IPS-NIHi7 (cell line): ENCODE results near the gene PTP4A2.
"Not testable (repeated sequence)": the region's sequence is repeated elsewhere in the genome, so short reads cannot be mapped to it uniquely, and the experiment has no call there.

Experiments used
- DNase-seq: peaks from one replicate; pipeline ENCODE4 v3.0.0; 2012; ENCODE audit warnings: mixed read lengths; ENCODE audit errors: extremely low spot score

Gene PTP4A2

DNA sequence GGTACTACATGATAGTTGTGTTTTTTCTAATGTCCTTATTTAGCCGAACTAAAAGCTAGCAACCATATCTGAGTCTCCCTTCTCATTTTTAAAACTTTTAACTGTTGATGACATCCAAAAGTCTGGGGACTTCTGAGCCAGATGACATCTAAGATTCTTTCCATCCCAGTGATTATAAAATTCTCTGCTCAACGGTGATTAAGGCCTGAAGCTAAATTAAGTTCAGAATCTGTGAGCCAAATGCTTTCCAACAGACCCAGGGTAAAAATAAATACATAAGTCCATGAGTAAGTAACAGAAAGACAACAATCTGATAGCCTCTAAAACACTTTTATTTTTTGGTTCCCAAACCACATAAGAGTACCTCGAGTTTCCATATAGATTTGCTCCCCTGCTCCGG, 13.1 kb upstream of the PTP4A2 start:
- no peak for DNase-seq

DNA sequence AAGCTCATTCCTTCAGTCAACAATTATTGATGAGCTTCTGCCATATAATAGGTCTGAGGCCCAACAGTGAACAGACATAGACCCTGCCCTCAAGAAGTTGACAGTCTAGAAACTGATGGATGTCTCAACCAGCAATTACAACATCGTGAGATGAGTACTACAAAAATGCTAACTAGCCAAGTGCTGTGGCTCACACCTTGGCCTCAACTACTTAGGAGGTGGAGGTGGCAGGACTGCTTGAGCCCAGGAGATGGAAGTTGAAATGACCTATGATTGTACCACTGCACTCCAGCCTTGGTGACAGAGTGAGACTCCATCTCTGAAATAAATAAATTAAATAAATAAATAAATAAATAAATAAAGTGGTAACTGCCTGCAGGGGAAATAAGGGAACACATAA, 11.7 kb upstream of the PTP4A2 start:
- no peak for DNase-seq

DNA sequence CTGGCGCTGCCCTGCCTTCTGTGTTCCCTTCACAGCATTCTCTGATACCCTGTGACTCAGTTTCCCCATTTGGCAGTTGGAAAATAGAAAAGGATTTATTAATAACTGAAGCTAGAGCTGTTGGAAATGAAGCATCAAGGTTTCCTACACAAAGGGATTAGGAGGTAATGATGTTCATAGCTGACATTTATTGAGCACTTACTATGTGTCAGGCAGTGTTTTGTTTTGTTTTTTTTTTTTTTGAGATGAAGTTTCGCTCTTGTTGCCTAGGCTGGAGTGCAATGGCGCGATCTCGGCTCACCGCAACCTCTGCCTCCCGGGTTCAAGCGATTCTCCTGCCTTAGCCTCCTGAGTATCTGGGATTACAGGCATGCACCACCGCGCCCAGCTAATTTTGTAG, 7.5 kb upstream of the PTP4A2 start:
- not testable (repeated sequence) for DNase-seq

DNA sequence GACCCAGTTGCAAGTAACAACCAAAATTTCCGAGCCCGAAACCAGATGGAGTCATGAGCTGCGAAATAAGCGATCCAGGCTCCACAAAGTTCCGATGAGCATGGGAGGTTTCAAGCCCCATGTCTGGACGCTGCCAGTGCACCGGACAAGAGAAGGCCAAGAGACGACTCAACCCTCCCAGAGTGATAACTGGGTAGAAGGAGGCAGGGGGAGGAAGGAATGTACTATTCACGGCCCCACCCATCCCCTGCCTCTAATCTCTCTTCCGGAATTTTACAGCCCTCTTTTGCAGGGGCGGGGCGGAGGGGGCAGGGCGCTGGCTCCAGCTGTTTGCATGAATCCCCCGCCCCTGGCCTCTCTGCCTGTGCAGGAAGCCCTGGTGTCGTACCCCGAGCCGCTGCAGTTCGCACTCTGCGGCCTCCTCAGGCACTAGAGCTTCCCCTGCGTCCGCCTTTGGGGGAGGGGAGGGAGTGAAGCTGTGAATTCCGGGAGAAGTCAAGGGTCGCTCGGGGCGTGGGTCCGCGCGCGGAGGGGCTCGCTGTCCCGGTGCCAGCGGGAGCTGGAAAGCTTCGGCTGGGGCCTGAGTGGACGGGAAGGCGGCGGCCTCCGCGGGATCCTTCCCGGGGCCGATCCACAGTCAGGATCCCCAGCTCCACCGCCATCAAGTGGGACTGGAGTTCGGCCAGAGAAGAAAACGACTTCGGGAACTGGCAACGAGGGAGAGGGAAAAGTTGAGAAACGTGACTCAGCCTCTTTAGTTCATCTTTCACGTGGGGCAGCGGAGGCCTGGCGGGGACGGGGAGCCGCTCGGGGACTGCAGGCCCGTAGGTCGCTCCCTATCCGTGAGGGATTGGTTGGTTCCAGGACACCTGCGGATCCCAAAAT, 6.3 kb upstream of the PTP4A2 start:
- DNase-seq = peak; percentile 93

DNA sequence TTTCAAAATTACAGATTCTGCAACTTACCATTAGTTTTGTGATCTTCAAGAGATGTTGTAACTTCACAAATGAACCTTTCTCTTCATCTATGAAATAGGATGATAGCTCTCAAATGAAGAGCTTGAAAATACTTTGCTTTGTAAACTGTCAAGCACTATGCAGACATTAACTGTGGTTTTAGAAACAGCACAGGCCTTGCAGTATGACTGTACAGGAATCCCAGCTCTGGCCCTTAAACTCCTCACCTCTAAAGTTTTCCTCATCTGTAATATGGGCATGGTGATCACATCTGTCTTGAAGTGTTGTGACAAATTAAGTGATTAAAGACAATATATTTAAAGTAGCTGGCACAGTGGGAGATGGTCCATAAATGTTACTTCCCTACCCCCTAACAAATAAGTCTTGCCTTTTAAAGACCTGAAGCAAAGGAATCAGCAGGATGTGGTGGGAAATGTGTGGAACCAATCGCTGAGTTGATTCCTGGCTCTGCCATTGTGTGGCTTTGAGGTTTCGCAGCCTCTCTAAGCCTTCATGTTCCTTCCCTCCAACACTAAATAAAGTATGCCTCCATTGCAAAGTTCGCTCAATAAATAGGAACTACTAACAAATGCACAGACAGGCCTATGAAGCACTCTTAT, 5.5 kb upstream of the PTP4A2 start:
- no peak for DNase-seq

DNA sequence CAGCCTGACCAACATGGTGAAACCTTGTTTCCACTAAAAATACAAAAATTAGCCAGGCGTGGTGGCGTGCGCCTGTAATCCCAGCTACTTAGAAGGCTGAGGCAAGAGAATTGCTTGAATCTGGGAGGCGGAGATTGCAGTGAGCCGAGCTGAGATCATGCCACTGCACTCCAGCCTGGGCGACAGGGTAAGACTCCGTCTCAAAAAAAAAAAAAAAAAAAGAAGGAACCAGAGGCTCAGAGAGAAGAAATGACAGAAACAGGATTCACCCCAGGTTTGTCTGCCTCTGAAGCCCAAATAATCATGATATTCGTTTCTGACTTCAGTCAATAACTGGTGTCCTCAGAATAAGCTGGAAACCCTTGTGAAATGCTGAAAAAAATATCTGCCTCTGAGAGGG, 3.9 kb upstream of the PTP4A2 start:
- not testable (repeated sequence) for DNase-seq

DNA sequence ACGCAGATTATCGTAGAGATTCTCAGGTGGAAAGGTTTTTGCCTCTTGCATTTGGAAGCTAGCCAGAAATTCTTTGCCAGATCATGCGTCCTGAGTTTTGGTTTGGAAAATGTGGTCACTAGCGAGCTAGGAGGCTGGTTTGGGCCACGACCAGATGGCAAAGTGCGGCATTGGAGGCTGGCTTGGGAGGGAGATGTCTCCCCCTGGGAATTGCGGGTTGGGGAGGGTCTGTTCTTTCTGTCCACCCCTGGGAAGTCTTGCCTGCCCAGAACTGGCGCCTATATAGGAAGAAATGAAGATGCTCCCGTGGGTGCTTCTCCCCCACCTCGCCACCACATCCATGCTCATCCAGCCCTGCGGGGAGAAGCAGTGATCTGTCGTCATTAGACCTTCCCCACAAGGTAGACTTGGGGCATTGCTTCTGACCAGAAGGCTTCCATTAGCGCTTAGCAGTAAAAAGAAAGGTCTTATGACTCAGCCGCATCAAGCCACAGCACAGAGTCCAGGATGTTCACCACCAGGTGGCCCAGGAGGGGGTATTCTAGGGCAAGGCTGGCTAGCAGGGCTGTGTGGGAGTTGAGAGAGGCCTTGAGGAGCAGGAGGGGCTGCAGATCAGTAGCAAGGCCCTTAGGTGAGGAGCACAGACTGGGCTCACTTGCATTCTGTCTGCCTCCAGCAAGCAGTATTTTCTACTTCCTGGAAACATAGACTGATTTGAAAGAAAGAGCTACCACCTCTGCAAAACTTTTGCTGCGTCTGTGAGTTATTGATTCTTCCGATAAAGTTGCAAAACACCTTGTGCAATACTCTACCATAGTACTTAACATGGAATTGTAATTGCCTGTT, 1.5 kb upstream of the PTP4A2 start:
- peak; percentile 37 for DNase-seq

DNA sequence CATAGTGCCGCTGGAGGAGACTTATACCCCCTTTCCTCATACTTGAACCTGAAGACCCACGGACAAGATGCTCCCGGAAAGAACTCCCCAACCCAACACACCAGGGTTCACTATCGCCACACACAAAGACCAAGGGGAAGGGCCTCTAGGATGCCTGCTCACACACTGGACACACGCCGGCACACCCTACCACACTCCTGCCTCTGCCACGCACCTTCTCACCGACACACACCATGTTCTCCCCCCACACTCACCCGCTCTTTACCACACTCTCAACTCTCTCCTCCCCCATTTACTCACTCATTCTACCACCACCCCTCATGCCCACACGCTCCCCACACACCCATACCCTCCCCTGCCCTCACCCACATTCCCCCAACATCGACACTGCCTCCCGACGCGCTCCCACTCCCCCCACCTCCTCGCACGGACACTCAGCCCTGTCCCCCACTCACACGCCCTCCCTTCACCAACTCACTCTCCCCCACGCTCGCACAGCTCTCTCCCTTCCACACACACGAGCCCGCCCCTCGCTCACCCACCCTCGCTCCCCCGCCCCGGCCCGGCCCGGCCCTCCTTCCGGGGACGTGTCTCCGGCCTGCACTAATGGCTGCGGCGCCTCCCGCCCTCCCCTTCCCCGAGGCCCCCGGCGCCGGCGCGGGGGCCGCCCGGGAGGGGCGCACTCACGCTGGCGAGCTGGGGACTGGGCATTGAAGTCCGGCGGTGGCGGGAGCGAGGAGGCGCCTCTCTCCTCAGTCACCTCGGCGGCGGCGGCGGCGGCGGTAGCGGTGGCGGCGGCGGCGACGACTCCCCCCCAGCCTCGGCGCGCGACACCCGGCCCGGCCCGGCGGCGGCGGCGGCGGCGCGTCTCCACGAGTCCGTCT, 626 bp downstream of the PTP4A2 start:
- peak; percentile 50 for DNase-seq

DNA sequence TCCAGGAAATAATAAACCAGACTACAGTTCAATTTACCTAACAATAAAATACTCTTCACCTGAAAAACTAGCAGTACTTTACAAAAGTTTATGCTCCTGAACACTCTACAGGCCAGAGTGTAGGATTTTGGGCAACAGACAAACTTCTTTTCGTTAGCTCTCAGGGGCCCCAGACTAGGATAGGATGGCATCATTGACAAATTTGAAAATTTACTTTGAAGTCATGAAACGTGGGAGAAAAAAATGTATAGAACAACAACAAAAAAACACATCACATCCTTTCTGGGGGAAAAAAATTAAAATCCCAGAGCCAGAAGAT, 1.2 kb downstream of the PTP4A2 start:
- DNase-seq = no peak

DNA sequence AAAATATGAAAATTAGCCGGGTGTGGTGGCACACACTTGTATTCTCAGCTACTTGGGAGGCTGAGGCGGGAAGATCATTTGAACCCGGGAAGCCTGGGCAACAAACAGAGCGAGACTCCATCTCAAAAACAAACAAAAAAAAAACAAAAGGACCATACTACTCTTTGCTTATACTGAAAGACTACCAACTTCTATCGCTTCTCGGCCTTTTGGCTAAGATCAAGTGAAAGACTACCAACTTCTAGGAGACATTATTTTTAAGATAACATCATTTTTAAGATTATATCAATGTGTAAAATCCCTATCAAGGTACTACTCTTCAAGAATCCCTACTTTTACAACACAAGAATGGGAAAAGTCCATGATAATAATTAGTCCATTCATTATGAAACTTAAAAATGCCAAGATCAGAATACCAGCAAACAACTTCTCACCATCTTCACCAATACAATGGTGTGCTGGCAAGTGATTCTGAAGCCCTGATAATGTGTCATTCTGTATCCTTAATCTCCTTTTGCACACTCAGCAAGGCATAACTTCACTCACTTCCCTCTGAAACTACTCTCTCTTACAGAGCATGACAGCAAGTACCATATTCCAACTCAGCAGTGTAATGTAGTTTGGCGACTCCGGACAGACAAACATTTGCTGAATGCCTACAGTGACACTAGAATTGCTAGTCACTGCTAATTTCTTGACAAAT, 1.7 kb downstream of the PTP4A2 start:
- no peak for DNase-seq

DNA sequence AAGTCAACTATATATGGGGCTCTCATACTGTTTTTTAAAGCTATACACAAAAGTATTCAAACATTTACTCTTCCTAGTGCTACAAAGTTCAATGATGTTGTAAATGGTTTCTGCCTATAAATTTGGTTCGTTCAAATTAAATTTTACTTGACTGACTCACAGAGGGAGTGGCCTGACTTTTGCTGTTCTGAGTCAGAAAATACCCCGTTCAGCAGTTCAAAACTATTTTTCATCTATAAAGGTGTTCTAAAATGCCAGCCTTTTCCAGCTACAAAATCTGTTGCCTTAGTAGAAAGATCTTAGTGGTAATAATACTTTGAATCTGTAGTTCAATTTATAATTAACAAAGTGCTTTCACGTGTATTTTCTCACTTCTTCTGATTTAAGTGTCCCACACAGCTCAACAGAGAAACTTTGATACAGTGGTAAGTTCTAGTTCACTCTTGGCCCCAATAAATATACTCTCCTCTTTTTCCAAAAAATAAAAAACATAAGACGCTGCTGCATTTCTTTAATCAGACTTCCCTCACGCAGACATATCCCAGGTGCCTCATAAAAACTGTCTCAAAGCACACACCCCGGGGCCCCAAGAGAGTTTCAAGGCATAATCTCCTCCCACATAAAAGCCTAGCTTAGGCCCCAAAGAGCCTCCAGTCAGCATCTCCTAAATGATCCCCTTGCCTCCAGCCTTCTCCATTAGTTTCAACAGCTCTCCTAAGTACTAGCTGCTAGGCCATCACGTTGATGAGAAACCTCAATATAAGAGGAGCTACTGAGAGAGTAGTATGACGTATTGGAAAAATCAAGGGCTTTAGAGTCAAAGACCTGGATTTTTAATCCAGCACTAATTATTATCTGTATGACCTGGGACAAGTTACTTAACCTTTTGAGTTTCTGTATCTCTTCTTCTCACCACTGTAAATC, 3.2 kb downstream of the PTP4A2 start:
- DNase-seq = no peak

DNA sequence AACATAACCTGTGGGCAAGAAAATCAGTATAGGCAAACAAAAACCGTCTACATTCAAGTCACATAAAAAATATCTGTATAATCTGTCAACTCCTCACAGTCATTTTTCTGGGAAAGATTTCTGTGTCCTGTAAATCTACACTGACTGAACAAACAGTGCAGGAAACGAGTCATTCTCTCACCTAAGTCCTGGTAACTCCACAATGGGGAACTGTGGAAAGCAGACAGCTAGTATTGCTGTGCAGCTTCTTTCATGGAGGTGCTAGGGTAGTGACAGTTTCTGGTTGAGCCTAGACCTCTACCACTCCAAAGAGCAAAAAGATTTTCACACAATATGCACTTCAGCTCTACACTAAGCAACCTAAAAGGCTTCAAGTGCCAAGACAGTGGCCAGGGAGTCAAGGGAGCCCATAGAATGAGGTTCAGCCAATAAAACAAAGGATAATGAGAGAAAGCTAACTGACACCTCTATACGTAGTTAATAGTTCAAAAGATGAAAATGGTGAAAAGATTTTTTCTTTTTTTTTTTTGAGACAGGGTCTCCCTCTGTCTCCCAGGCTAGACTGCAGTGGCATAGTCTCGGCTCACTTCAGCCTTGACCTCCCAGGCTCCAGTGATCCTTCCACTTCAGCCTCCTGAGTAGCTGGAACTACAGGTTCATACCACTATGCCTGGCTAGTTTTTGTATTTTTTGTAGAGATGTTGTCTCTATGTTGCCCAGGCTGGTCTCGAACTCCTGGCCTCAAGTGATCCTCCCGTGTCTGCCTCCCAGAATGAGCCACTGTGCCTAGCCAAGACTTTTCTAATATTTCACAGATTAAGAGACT, 5.5 kb downstream of the PTP4A2 start:
- no peak for DNase-seq

DNA sequence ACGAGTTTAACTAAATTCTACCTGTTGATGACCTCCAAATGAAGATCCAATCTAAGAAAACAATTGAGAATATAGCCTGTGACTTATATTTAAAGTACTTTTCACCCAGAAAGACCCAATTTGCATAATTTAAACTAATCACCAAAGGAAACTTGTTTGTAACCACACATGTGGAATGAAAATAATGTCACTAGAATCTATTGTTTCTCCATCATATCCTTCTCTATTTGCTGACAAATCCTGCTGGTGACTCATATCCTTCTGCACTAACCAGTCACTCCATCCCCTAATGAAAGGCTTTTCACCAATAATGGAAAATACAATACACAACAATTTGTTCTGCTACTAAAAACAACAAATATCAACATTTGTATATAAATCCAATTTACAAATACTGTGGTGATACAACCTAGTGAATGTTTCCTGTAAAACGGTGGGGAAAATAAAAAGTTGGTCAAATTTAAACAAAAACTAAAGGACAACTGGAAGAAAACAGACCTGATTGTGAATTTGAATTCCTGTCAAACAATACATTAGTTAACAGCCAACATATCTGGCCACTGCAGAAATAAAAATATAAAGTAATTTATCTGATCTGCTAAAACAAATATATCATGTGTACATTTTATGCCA, 6.5 kb downstream of the PTP4A2 start:
- no peak for DNase-seq

DNA sequence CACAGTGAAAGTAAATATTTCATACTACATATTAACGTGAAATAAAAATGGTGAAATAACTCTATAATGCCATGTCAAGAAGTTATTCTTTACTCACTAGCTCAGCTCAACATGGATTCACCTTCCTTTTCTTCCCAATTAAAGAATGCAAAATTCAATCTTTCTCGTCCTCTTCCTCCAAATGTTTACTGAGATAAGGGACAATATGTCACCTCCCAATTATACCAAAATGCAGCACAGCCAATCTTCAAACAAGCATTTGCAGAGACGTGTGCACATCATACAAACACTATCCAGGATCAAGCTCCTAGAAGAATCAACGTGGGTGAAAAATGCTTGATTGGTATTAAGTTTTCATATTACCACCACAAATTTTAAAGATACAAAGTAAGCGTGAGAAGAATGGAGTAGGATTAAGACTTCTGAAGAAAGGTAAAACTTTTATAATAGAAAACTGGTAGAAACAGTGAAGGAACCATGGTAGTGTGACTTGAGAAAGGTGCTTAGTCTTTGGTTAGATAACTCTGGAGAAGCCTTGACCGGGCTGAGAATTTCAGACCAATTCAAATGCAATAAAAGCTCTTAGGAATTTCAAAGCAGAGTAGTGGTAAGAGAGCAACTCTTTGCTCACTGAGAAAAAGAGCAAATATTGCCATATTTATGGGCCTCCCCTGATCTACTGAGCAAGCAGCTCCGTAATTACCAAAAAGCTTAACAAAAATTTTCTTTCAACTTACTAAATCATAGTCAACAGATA, 7.2 kb downstream of the PTP4A2 start:
- no peak for DNase-seq

DNA sequence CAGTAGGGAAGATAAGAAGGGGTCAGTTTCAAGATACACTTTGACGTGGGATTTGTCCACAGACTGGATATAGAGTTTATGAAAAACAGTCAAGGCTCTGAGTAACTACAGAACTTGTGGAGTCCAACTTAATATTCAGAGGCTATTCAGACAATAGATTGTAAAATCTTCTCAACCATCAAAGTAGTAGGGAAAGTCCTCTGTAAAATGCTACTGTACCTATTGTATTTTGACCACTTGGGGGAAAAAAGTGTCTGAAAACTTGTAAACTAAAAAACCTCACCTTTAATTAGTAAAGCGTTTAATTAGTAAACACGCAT, 10.5 kb downstream of the PTP4A2 start:
- DNase-seq = no peak

DNA sequence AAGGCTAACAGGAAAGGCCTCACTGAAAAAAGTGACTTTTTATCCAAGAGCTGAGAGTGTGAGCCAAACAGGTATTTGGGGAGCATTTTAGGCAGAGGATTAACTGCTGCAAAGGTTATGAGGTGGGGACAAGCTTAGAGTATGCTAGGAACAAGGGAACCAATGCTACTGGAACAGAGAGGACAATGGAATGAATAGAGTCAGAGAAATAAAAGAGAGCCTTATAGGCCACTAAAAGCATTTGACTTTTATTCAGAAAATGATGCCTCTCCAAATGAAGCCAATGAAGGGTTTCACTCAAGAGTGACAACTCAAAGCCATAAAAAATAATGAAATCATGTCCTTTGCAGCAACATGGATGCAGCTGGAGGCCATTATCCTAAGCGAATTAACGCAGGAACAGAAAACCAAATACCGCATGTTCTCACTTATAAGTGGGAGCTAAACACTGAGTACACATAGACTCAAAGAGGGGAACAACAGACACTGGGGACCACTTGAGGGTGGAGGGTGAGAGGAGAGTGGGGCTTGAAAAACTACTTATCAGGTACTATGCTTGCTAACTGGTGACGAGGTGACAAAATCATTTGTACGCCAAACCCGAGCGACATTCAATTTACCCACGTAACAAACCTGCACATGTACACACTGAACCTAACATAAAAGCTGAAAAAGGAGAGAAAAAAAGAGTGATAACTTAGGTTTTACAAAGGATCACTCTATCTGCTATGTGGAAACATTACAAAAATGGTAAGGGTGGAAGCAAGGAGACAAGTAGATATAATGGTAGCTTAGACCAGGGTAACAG, 11.1 kb downstream of the PTP4A2 start:
- no peak for DNase-seq

DNA sequence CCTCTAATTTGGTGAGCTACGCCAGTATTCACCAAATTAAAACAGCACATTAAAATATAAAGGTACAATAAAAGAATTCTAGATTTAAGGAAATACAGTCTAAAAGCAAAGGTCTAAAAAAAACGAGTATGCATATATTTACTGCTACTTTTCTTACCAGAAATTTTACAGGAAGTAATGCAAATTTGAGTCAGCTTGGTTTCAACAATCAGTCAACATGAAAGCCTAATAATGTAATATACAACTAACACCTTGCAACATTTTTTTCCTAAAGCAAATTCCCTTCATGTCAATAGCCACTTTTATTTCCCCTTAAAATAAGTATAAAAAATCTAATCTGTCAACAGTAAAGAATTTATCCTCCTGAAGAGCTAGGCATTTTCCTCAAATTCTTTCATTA, 11.9 kb downstream of the PTP4A2 start:
- no peak for DNase-seq
